Superior temporal gyrus (tissue), 1 donor: ENCODE data around the gene RPLP2.

ENCODE experiments used
- DNase-seq: peaks from one replicate; pipeline ENCODE4 v3.0.0-alpha.2; 2016; ENCODE audit errors: extremely low spot score

The RPLP2 gene

GRCh38 chr11:809287-810039, at the start of gene RPLP2:
RPLP2 (plus strand) TSS chr11:809967; CDS start chr11:810235, 268 bp downstream.
- peak; percentile 98 for DNase-seq

GRCh38 chr11:760236-760635, 49.5 kb upstream of the RPLP2 start:
- DNase-seq = no peak

- DNase-seq = no peak
These were observed 48.1 kb upstream of the RPLP2 start for GRCh38 chr11:761526-762108.

GRCh38 chr11:762421-763072, 47.2 kb upstream of the RPLP2 start:
- DNase-seq = peak; percentile 72

- DNase-seq = no peak
These were observed 46.7 kb upstream of the RPLP2 start for GRCh38 chr11:763073-763463.

GRCh38 chr11:763549-764321, 46.0 kb upstream of the RPLP2 start:
- DNase-seq = no peak

- no peak for DNase-seq
These were observed 45.3 kb upstream of the RPLP2 start for GRCh38 chr11:764322-765024.

GRCh38 chr11:765025-765801, 44.6 kb upstream of the RPLP2 start:
- DNase-seq = peak; percentile 67

GRCh38 chr11:765802-766091, 44.0 kb upstream of the RPLP2 start:
- DNase-seq = no peak

- no peak for DNase-seq
These were observed 43.4 kb upstream of the RPLP2 start for GRCh38 chr11:766106-766935.

- DNase-seq = no peak
These were observed 42.9 kb upstream of the RPLP2 start for GRCh38 chr11:766936-767210.

- no peak for DNase-seq
These were observed 42.5 kb upstream of the RPLP2 start for GRCh38 chr11:767238-767637.

- no peak for DNase-seq
These were observed 39.7 kb upstream of the RPLP2 start for GRCh38 chr11:769887-770641.

GRCh38 chr11:770642-771616, 38.8 kb upstream of the RPLP2 start:
- DNase-seq = no peak

GRCh38 chr11:771617-772204, 38.1 kb upstream of the RPLP2 start:
- no peak for DNase-seq

- peak; percentile 89 for DNase-seq
These were observed 37.1 kb upstream of the RPLP2 start for GRCh38 chr11:772429-773390.

- no peak for DNase-seq
These were observed 36.3 kb upstream of the RPLP2 start for GRCh38 chr11:773425-773824.
